ENCODE measurements around the gene ZFP57. TPM values are rescaled to one million over a fixed set of nuclear protein-coding genes. Genes with fewer than 3 reads are reported as not detected.

ZFP57 gene
- total RNA-seq, 4 donors from 2014 or later = 0.76 TPM; not detected in 3

DNA sequence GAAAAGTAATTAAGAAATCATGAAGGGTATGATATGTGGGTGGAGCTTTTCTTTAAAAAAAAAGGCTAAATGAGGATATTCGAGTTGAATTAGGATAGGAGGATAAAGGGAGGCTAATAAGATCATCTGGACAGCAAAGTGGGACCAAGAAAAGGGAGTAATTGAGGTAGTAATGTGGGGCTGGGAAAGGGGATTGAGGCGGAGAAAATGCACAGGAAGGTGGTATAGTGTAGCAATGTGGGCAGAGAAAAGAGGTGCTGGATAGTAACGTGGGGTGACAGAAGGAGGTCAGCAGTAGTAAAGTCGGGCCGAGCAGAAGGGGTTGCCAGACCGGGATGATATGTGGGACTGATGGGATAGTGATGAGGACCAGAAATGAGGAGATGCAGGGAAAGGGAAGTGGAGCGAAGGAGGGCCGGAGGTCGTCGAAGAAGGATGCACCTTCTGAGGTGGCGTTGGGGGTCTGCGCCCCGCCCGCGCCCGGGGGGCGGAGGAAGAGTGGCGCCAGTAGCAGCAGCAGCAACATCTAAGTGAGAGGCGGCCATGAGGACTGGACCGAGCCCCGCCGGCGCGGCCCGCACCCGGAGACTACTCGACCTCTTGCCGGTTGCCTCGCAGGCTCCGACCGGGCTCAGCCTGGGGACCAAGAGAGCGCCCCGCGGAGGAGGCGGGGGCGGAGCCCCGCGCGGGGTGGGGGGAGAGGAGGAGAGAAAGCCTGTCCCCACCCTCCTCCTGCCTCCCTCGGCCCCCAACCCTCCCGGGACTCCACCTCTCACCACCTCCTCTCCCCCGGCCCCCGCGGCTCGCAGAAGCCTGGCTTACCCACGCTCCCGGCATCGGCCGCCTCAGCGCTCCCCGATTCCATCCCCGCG lies 48.9 kb downstream of the ZFP57 start:
- peaks cover 41% of the 10 kb centered on the region for H3K4me1 ChIP-seq
- no peaks in the 10 kb centered on the region for H3K27me3 ChIP-seq
- peak overlapping the region; percentile 67 for H3K4me3 ChIP-seq
- peak; percentile 80 to 82 for DNase-seq (ENCODE audit: low spot score in 2 of 2)
- H3K36me3 ChIP-seq = no peaks in the 10 kb centered on the region
- TF ChIP-seq POLR2AphosphoS5 (IDR thresholded peaks at IDR 0.05) (no peak), POLR2A (IDR thresholded peaks at IDR 0.05) (no peak), EP300 (IDR thresholded peaks at IDR 0.05) (no peak)
- TF ChIP-seq, protein P1, sequence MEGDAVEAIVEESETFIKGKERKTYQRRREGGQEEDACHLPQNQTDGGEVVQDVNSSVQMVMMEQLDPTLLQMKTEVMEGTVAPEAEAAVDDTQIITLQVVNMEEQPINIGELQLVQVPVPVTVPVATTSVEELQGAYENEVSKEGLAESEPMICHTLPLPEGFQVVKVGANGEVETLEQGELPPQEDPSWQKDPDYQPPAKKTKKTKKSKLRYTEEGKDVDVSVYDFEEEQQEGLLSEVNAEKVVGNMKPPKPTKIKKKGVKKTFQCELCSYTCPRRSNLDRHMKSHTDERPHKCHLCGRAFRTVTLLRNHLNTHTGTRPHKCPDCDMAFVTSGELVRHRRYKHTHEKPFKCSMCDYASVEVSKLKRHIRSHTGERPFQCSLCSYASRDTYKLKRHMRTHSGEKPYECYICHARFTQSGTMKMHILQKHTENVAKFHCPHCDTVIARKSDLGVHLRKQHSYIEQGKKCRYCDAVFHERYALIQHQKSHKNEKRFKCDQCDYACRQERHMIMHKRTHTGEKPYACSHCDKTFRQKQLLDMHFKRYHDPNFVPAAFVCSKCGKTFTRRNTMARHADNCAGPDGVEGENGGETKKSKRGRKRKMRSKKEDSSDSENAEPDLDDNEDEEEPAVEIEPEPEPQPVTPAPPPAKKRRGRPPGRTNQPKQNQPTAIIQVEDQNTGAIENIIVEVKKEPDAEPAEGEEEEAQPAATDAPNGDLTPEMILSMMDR (IDR thresholded peaks at IDR 0.05) = no peak
- peak overlapping the region; percentile 15 for H3K27ac ChIP-seq
- H3K9me3 ChIP-seq = no peaks in the 10 kb centered on the region
- WGBS = 8% methylated on average over 24 of the region's 53 CpGs

DNA sequence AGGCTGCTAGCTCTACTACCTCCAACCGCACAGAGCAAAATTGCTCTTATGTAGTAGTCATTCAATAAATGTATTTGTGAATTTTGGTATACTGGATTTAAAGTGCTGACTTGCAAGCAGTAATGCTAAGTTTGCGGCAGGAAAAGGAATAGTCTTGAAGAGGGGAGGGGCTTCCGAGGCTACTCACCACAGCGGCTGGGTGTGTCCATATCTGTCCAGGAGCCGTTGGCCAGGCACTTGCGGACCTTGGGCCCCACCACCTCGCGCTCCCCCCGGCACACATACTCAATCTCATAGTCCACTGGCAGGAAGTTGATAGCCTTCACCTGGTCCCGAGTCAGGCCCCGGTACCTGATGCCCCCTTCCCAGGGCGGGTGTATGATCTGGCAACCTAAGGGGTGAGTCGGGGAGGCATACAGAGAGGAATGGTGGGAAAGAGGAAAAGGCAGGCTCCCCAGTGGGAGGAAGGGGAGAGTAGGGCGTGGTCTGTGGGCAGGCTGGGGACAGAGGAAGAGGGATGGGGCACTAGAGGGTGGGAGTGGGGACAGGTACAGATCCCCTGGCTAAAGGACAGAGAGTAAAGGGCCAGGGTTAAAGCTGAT lies 49.6 kb downstream of the ZFP57 start:
- Histone ChIP-seq H3K27ac (no peak overlapping the region), H3K9me3 (no peaks in the 10 kb centered on the region), H3K4me1 (peaks cover 42% of the 10 kb centered on the region), H3K27me3 (no peaks in the 10 kb centered on the region), H3K36me3 (no peaks in the 10 kb centered on the region), H3K4me3 (no peak overlapping the region)
- no peak for TF ChIP-seq EP300 (IDR thresholded peaks at IDR 0.05)
- TF ChIP-seq POLR2AphosphoS5 (IDR thresholded peaks at IDR 0.05) = no peak
- TF ChIP-seq, protein P1 (IDR thresholded peaks at IDR 0.05) = no peak
- no peak for TF ChIP-seq POLR2A (IDR thresholded peaks at IDR 0.05)
- WGBS = 78% methylated on average over 14 of the region's 14 CpGs
- no peak for DNase-seq (ENCODE audit: low spot score in 2 of 2)

DNA sequence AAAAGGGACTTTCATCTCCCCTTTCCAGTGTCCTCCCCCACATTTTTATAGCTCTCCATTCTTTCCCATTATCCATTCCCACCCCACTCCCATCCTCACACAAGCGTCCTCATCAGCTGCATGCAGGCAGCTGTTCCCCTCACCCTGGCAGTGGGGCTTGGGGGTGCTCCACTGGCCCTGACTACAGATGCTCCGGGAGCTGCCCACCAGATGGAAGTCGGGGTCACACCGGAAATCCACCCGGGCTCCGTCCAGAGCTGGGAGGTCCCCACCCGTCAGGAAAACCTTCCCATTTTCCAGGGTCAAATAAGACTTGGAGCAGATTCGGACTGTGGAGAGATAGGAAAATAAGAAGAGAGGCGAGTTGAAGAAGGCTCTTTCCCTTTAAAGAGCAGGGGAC lies 50.6 kb downstream of the ZFP57 start:
- no peaks in the 10 kb centered on the region for H3K36me3 ChIP-seq
- peaks cover 42% of the 10 kb centered on the region for H3K4me1 ChIP-seq
- H3K27me3 ChIP-seq = no peaks in the 10 kb centered on the region
- TF ChIP-seq EP300 (IDR thresholded peaks at IDR 0.05) (no peak), POLR2A (IDR thresholded peaks at IDR 0.05) (no peak), POLR2AphosphoS5 (IDR thresholded peaks at IDR 0.05) (no peak)
- TF ChIP-seq, protein P1 (IDR thresholded peaks at IDR 0.05) = no peak
- DNase-seq (ENCODE audit: low spot score in 2 of 2) = no peak
- WGBS = 83% methylated on average over 9 of the region's 9 CpGs
- H3K27ac ChIP-seq = no peak overlapping the region
- H3K9me3 ChIP-seq = no peaks in the 10 kb centered on the region
- H3K4me3 ChIP-seq = no peak overlapping the region

DNA sequence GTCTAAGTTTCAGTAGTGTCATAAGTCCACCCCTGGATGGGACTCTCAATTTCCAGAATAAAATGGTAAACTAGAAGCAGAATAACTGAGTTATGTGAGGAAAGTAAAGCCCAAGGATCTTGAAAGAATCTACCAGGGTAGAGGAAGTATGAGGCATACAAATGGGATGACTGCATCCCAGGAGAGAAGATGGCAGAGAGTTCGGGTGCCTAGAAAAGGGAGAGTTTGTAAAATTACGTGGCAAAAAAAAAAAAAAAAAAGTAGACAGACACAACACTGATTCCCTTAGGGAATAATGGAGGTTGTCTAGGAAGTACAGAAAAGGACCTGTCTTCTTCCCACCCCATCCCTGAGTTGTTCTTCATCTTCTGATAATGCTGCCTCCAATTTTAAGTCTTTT lies 51.4 kb downstream of the ZFP57 start:
- H3K9me3 ChIP-seq = no peaks in the 10 kb centered on the region
- TF ChIP-seq POLR2AphosphoS5 (IDR thresholded peaks at IDR 0.05) (no peak), EP300 (IDR thresholded peaks at IDR 0.05) (no peak), POLR2A (IDR thresholded peaks at IDR 0.05) (no peak)
- TF ChIP-seq, protein P1 (IDR thresholded peaks at IDR 0.05) = no peak
- DNase-seq (ENCODE audit: low spot score in 2 of 2) = no peak
- no peaks in the 10 kb centered on the region for H3K36me3 ChIP-seq
- H3K27me3 ChIP-seq = no peaks in the 10 kb centered on the region
- H3K4me1 ChIP-seq = peaks cover 42% of the 10 kb centered on the region
- 83% methylated on average over 2 of the region's 2 CpGs for WGBS
- H3K4me3 ChIP-seq = no peak overlapping the region
- H3K27ac ChIP-seq = no peak overlapping the region

Data from suprapubic skin (tissue), 4 donors.